OCI-LY7 (cell line): ENCODE results near the gene ARHGAP19. TPM values are rescaled to one million over a fixed set of nuclear protein-coding genes. Genes with fewer than 3 reads are reported as not detected.

Experiments used
- BruUV-seq: library from RNA; stranded (reverse); fragments of 400-500 nt; replicated peaks from 2 replicates; lab custom pipeline; 2021; lab: Mats Ljungman, UMichigan
- CTCF ChIA-PET: fragments of 300-600 bp; sonication (Branson Sonifier 250); formaldehyde crosslinking; loops from one replicate; lab custom pipeline; 2022; ENCODE audit warnings: antibody characterized with exemption; ENCODE audit not compliant: unreplicated experiment; lab: Charles Lee
- POLR2A ChIA-PET: fragments of 300-600 bp; sonication (Branson Sonifier 250); formaldehyde crosslinking; loops from one replicate; lab custom pipeline; 2022; ENCODE audit warnings: antibody characterized with exemption; lab: Charles Lee
- DNase-seq: peaks from one replicate; pipeline ENCODE4 v3.0.0-alpha.2; 2015; ENCODE audit warnings: low spot score
- H2AFZ ChIP-seq: fragments of 200-600 bp; sonication (generic), shearing (Covaris generic); 2 replicates; pipeline ENCODE4 v1.6.1; 2014; ENCODE audit warnings: mild to moderate bottlenecking, antibody characterized with exemption, low read length, moderate library complexity
- H3K27ac ChIP-seq: fragments of 200-600 bp; sonication (generic); 2 replicates; pipeline ENCODE4 v1.5.1; 2014; ENCODE audit warnings: mixed run types, low read depth, mild to moderate bottlenecking, moderate library complexity, low read length, inconsistent platforms; ENCODE audit not compliant: poor library complexity, severe bottlenecking
- H3K36me3 ChIP-seq: fragments of 200-600 bp; sonication (generic); 2 replicates; pipeline ENCODE4 v1.6.1; 2014; ENCODE audit warnings: mild to moderate bottlenecking, antibody characterized with exemption, low read length, moderate library complexity, mixed read lengths; ENCODE audit not compliant: insufficient read depth
- H3K4me1 ChIP-seq: fragments of 200-600 bp; sonication (generic); 2 replicates; pipeline ENCODE4 v1.5.1; 2014; ENCODE audit warnings: mild to moderate bottlenecking, low read length; ENCODE audit not compliant: insufficient read depth, poor library complexity, severe bottlenecking
- H3K4me2 ChIP-seq: fragments of 200-600 bp; sonication (generic); 2 replicates; pipeline ENCODE4 v1.6.1; 2014; ENCODE audit warnings: mild to moderate bottlenecking, low read length
- H3K4me3 ChIP-seq: fragments of 200-600 bp; sonication (generic); 2 replicates; pipeline ENCODE4 v1.5.1; 2014; ENCODE audit warnings: mild to moderate bottlenecking, low read depth, low read length; ENCODE audit not compliant: poor library complexity, severe bottlenecking
- H3K79me2 ChIP-seq: fragments of 200-600 bp; sonication (generic); 2 replicates; pipeline ENCODE4 v1.6.1; 2016; ENCODE audit warnings: low read depth, mild to moderate bottlenecking, low read length, moderate library complexity, mixed read lengths; ENCODE audit not compliant: insufficient read depth
- H3K9me2 ChIP-seq: fragments of 200-600 bp; sonication (generic); 2 replicates; pipeline ENCODE4 v1.6.1; 2016; ENCODE audit warnings: mild to moderate bottlenecking, low read length, mixed read lengths; ENCODE audit not compliant: insufficient read depth
- H3K9me3 ChIP-seq: fragments of 200-600 bp; sonication (generic); 2 replicates; pipeline ENCODE4 v1.6.1; 2014; ENCODE audit warnings: mild to moderate bottlenecking, mixed run types, low read length, mixed read lengths
- H4K20me1 ChIP-seq: fragments of 200-600 bp; sonication (generic); 2 replicates; pipeline ENCODE4 v1.6.1; 2014; ENCODE audit warnings: mild to moderate bottlenecking, antibody characterized with exemption, low read length, moderate library complexity, mixed read lengths; ENCODE audit not compliant: insufficient read depth
- CTCF ChIP-seq: fragments of 200-600 bp; sonication (generic); conservative IDR thresholded peaks from 2 replicates; pipeline ENCODE4 v1.5.1; 2014; ENCODE audit warnings: mild to moderate bottlenecking, antibody characterized with exemption, low read length, moderate library complexity, mixed read lengths
- EZH2phosphoT487 ChIP-seq: fragments of 200-600 bp; sonication (generic); IDR thresholded peaks from 2 replicates; pipeline ENCODE4 v1.6.1; 2018; ENCODE audit warnings: low read depth, borderline replicate concordance, mild to moderate bottlenecking, mixed run types, antibody characterized with exemption, low read length, moderate library complexity, mixed read lengths
- intact Hi-C: fragments of 100-400 bp; cut with micrococcal nuclease; formaldehyde crosslinking; loops from one replicate; pipeline ENCODE4 v1.10.0; 2022; ENCODE audit not compliant: unreplicated experiment
- total RNA-seq, 2 experiments: library from RNA; depleted of rRNA in 1 of 2; stranded (reverse); fragments of >200 nt in 1 of 2; shearing (Covaris generic) in 1 of 2; gene quantifications; 2 replicates each; pipeline ENCODE4 v1.2.3, GENCODE V29; 2014 to 2022

Gene ARHGAP19
- total RNA-seq, 2 experiments from 2014 or later = 34.1 to 60.5 TPM

GRCh38 chr10:97238855-97239254, 53.6 kb downstream of the ARHGAP19 start:
- no peak overlapping the region for H2AFZ ChIP-seq
- no peaks in the 10 kb centered on the region for H3K9me3 ChIP-seq
- H3K4me2 ChIP-seq = no peak overlapping the region
- TF ChIP-seq EZH2phosphoT487 = no peak
- TF ChIP-seq CTCF = no peak
- H3K27ac ChIP-seq = no peak overlapping the region
- H3K9me2 ChIP-seq = no peaks in the 10 kb centered on the region
- no peaks in the 10 kb centered on the region for H3K79me2 ChIP-seq
- intact Hi-C loops = no loop called here
- ChIA-PET POLR2A (interaction anchor here (0.7 kb wide), 3 partner anchors 7 to 161 kb away, joined by 3 read pairs; no protein-coding TSS in a partner anchor), CTCF (no interaction called here)
- no peaks in the 10 kb centered on the region for H3K4me1 ChIP-seq
- H4K20me1 ChIP-seq = no peaks in the 10 kb centered on the region
- peaks cover 66% of the 10 kb centered on the region for H3K36me3 ChIP-seq
- no peak for DNase-seq
- no TSS peak for BruUV-seq
- H3K4me3 ChIP-seq = no peak overlapping the region

- Histone ChIP-seq H3K36me3 (peaks cover 60% of the 10 kb centered on the region), H3K27ac (no peak overlapping the region), H3K4me3 (no peak overlapping the region), H4K20me1 (no peaks in the 10 kb centered on the region), H3K79me2 (no peaks in the 10 kb centered on the region), H3K4me1 (no peaks in the 10 kb centered on the region), H3K4me2 (no peak overlapping the region), H2AFZ (no peak overlapping the region), H3K9me2 (no peaks in the 10 kb centered on the region), H3K9me3 (no peaks in the 10 kb centered on the region)
- BruUV-seq = no TSS peak
- POLR2A ChIA-PET = interaction anchor here (0.6 kb wide), 1 partner anchor 239 kb away, joined by 3 read pairs; no protein-coding TSS in a partner anchor
- DNase-seq = no peak
- TF ChIP-seq EZH2phosphoT487 (no peak), CTCF (no peak)
- intact Hi-C loops = loop anchor here (2.0 kb wide), 1 partner anchor 163 kb away; no protein-coding TSS in a partner anchor
- CTCF ChIA-PET = interaction anchor here (1.1 to 1.2 kb wide), 2 partner anchors 28 to 198 kb away, joined by 3 read pairs; no protein-coding TSS in a partner anchor
Observed at GRCh38 chr10:97235353-97235752, 57.1 kb downstream of the ARHGAP19 start.

GRCh38 chr10:97234400-97234799, 58.0 kb downstream of the ARHGAP19 start:
- Histone ChIP-seq H2AFZ (no peak overlapping the region), H3K9me2 (no peaks in the 10 kb centered on the region), H3K27ac (no peak overlapping the region), H3K79me2 (no peaks in the 10 kb centered on the region), H3K36me3 (peaks cover 67% of the 10 kb centered on the region), H3K9me3 (no peaks in the 10 kb centered on the region), H3K4me2 (no peak overlapping the region), H3K4me3 (no peak overlapping the region), H4K20me1 (no peaks in the 10 kb centered on the region), H3K4me1 (no peaks in the 10 kb centered on the region)
- TF ChIP-seq CTCF (peak; percentile 90), EZH2phosphoT487 (no peak)
- ChIA-PET POLR2A (interaction anchor here (0.7 to 1.5 kb wide), 2 partner anchors 18 to 24 kb away, joined by 3 read pairs; no protein-coding TSS in a partner anchor), CTCF (interaction anchor here (1.1 to 1.2 kb wide), 2 partner anchors 27 to 197 kb away, joined by 3 read pairs; no protein-coding TSS in a partner anchor)
- DNase-seq = peak; percentile 53
- BruUV-seq = no TSS peak
- intact Hi-C loops = loop anchor here (2.0 kb wide), 1 partner anchor 162 kb away; no protein-coding TSS in a partner anchor
